Right atrium auricular region (tissue), 2 donors: ENCODE measurements around the gene ESRP2. TPM values are rescaled to one million over a fixed set of nuclear protein-coding genes. Genes with fewer than 3 reads are reported as not detected.

Experiments used
- DNase-seq: peaks from one replicate; pipeline ENCODE4 v3.0.0-alpha.2; 2019; ENCODE audit warnings: low spot score
- H3K27ac ChIP-seq, 2 donors: fragments of 200-600 bp; sonication (generic); 1 replicate in 1 of 2; 2 replicates in 1 of 2; pipeline ENCODE4 v1.5.1; 2016 to 2019
- H3K27me3 ChIP-seq, 2 donors: fragments of 200-600 bp; sonication (generic); one replicate each; pipeline versions ENCODE4 v1.5.1 to v1.6.0; 2017 to 2019
- H3K36me3 ChIP-seq: fragments of 200-600 bp; sonication (generic); one replicate; pipeline ENCODE4 v1.5.1; 2016
- H3K4me1 ChIP-seq, 2 donors: fragments of 200-600 bp; sonication (generic); one replicate each; pipeline versions ENCODE4 v1.5.1 to v1.6.0; 2017 to 2019
- H3K4me3 ChIP-seq, 2 donors: fragments of 200-600 bp; sonication (generic); 1 replicate in 1 of 2; 2 replicates in 1 of 2; pipeline ENCODE4 v1.5.1; 2017 to 2019; ENCODE audit warnings: mild to moderate bottlenecking in 1 of 2, moderate library complexity in 1 of 2
- H3K9me3 ChIP-seq, 2 donors: fragments of 200-600 bp; sonication (generic); one replicate each; pipeline ENCODE4 v1.5.1; 2019
- CTCF ChIP-seq, 2 donors: fragments of 200-600 bp; sonication (generic); IDR thresholded peaks; one replicate each; pipeline ENCODE4 v1.5.1; 2019; ENCODE audit warnings: antibody characterized with exemption in 2 of 2
- total RNA-seq, 2 donors: library from RNA; depleted of rRNA; stranded (reverse); fragments of >200 nt; gene quantifications; one replicate each; pipeline ENCODE4 v1.1.0, GENCODE V29; 2016

Gene ESRP2
- total RNA-seq, 2 donors from 2014 or later: 0.59 to 1.2 TPM

GRCh38 chr16:68188170-68188569, 47.8 kb downstream of the ESRP2 start:
- no peak for TF ChIP-seq CTCF (IDR thresholded peaks at IDR 0.05)
- no peak overlapping the region for H3K4me3 ChIP-seq
- H3K9me3 ChIP-seq: no peaks in the 10 kb centered on the region
- no peaks in the 10 kb centered on the region for H3K27me3 ChIP-seq
- no peaks in the 10 kb centered on the region for H3K4me1 ChIP-seq
- DNase-seq: no peak
- no peak overlapping the region for H3K27ac ChIP-seq
- peaks cover 46% of the 10 kb centered on the region for H3K36me3 ChIP-seq

GRCh38 chr16:68187505-68187904, 48.4 kb downstream of the ESRP2 start:
- H3K27ac ChIP-seq: no peak overlapping the region
- DNase-seq: no peak
- no peak for TF ChIP-seq CTCF (IDR thresholded peaks at IDR 0.05)
- no peaks in the 10 kb centered on the region for H3K4me1 ChIP-seq
- H3K9me3 ChIP-seq: no peaks in the 10 kb centered on the region
- peaks cover 52% of the 10 kb centered on the region for H3K36me3 ChIP-seq
- H3K27me3 ChIP-seq: no peaks in the 10 kb centered on the region
- H3K4me3 ChIP-seq: no peak overlapping the region

- DNase-seq: no peak
- H3K27me3 ChIP-seq: no peaks in the 10 kb centered on the region
- H3K27ac ChIP-seq: no peak overlapping the region
- H3K36me3 ChIP-seq: peaks cover 57% of the 10 kb centered on the region
- TF ChIP-seq CTCF (IDR thresholded peaks at IDR 0.05): no peak
- no peak overlapping the region for H3K4me3 ChIP-seq
- no peaks in the 10 kb centered on the region for H3K9me3 ChIP-seq
- H3K4me1 ChIP-seq: no peaks in the 10 kb centered on the region
These were observed 49.0 kb downstream of the ESRP2 start for GRCh38 chr16:68186877-68187276.

- H3K4me3 ChIP-seq: no peak overlapping the region
- peaks cover 56% of the 10 kb centered on the region for H3K36me3 ChIP-seq
- H3K9me3 ChIP-seq: no peaks in the 10 kb centered on the region
- no peak for DNase-seq
- H3K4me1 ChIP-seq: no peaks in the 10 kb centered on the region
- H3K27me3 ChIP-seq: no peaks in the 10 kb centered on the region
- H3K27ac ChIP-seq: no peak overlapping the region
- no peak for TF ChIP-seq CTCF (IDR thresholded peaks at IDR 0.05)
These were observed 52.9 kb downstream of the ESRP2 start for GRCh38 chr16:68183046-68183445.

GRCh38 chr16:68179855-68180254, 56.1 kb downstream of the ESRP2 start:
- Histone ChIP-seq H3K9me3 (no peaks in the 10 kb centered on the region), H3K27ac (no peak overlapping the region), H3K36me3 (peaks cover 40% of the 10 kb centered on the region), H3K27me3 (no peaks in the 10 kb centered on the region), H3K4me3 (no peak overlapping the region), H3K4me1 (no peaks in the 10 kb centered on the region)
- TF ChIP-seq CTCF (IDR thresholded peaks at IDR 0.05): no peak
- DNase-seq: no peak

GRCh38 chr16:68179196-68179795, 56.6 kb downstream of the ESRP2 start:
- no peak overlapping the region for H3K4me3 ChIP-seq
- H3K27ac ChIP-seq: no peak overlapping the region
- DNase-seq: no peak
- H3K36me3 ChIP-seq: peaks cover 44% of the 10 kb centered on the region
- H3K27me3 ChIP-seq: no peaks in the 10 kb centered on the region
- no peaks in the 10 kb centered on the region for H3K9me3 ChIP-seq
- no peak for TF ChIP-seq CTCF (IDR thresholded peaks at IDR 0.05)
- no peaks in the 10 kb centered on the region for H3K4me1 ChIP-seq
